Pancreas (tissue), 10 donors: ENCODE measurements around the gene PFN2. TPM values are rescaled to one million over a fixed set of nuclear protein-coding genes. Genes with fewer than 3 reads are reported as not detected.

Experiments used
- ATAC-seq, 4 donors: fragments of 200-7000 bp; cut with Tn5 transposase; one replicate each; pipeline versions ENCODE4 v1.8.0 to v1.9.1; 2020; ENCODE audit warnings: mild to moderate bottlenecking in 4 of 4, moderate library complexity in 4 of 4
- DNase-seq, 6 donors: peaks; one replicate each; pipeline ENCODE4 v3.0.0-alpha.2; 2020
- FAIRE-seq: peaks from 2 replicates; lab custom pipeline; 2012; peaks lifted over from hg19 to GRCh38; lab: Jason Lieb, UNC
- H3K27ac ChIP-seq, 4 donors: fragments of 200-600 bp; sonication (generic); 1 replicate in 3 of 4; 2 replicates in 1 of 4; pipeline versions ENCODE4 v1.5.0 to v1.8.0; 2020
- H3K27me3 ChIP-seq, 4 donors: fragments of 200-600 bp; one replicate each; pipeline ENCODE4 v1.8.0; 2021
- H3K36me3 ChIP-seq, 3 donors: fragments of 200-600 bp; sonication (generic) in 1 of 3; one replicate each; pipeline versions ENCODE4 v1.5.0 to v1.8.0; 2020 to 2021
- H3K4me1 ChIP-seq, 3 donors: fragments of 200-600 bp; one replicate each; pipeline ENCODE4 v1.8.0; 2021
- H3K4me3 ChIP-seq, 4 donors: fragments of 200-600 bp; sonication (generic) in 2 of 4; one replicate each; pipeline versions ENCODE4 v1.5.0 to v1.8.0; 2020 to 2021
- H3K9me3 ChIP-seq, 4 donors: fragments of 200-600 bp; one replicate each; pipeline ENCODE4 v1.8.0; 2021
- WGBS, 2 donors: extraction: QIAGEN DNeasy Blood & Tissue Kit; methylation state at CpG; one replicate each; pipeline ENCODE4 v1.1.7; 2013; 5-methylcytosine and 5-hydroxymethylcytosine counted together
- intact Hi-C, 3 donors: fragments of 100-400 bp; cut with DNase I; formaldehyde crosslinking; loops; one replicate each; pipeline versions ENCODE4 v1.11.1 to v1.14.2; 2022
- polyA plus RNA-seq, 2 donors: library from polyadenylated mRNA; stranded (reverse); fragments of 200-250 nt; gene quantifications; one replicate each; pipeline ENCODE4 v1.2.3, GENCODE V29; 2013
- total RNA-seq, 6 donors: library from RNA; stranded (reverse); fragmentation: NEBNext Ultra II Directional in 4 of 6; extraction: Animal tissue kit (Norgen Biotek cat#: 25700) in 4 of 6; gene quantifications; one replicate each; pipeline versions ENCODE4 v1.2.1 to v1.2.4, GENCODE V29; 2021 to 2023
- TF ChIP-seq, protein P1 (sequence below), 4 donors: fragments of 200-600 bp; sonication (generic) in 3 of 4; IDR thresholded peaks; one replicate each; pipeline versions ENCODE4 v1.5.0 to v1.8.0; 2021; ENCODE audit warnings: antibody characterized with exemption in 4 of 4
- donor health status: healthy with polysubstance abuse.
- donor health status: DM: no; HTN: no; CAD: no; lungs with moderate emphysema.
- donor health status: DM: no; HTN: no; CAD: no.
- donor health status: control.
- donor health status: control.
- donor health status: Bipolar disorder and iron deficiency.
- donor health status: DM: yes; HTN: yes; CAD: no.
- donor health status: DM: no; HTN: no; CAD: no.
- donor health status: DM: no; HTN: no; CAD: no.
- donor health status: DM: yes; HTN: yes; CAD: no.

The PFN2 gene
- total and polyA plus RNA-seq, 8 donors, result 31.8 to 109 (median 33.5) TPM

DNA sequence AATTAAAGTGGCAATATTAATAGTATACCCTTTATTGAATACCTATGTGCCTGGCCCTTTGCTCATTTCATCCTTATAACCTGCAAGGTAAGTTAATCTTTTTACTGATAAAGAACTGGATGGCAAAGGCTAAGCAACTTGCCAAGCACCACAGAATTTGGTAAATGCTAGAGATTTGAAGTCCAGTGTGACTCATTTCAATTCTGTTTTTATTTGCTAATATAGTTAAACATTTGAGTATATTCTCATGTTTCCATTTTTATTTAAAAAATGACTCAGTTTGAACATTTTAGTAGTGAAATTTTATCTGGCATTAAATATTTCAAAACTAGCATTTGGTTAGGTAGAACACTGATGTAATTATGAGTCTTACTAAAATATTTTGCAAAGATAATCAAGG, 11.3 kb downstream of the PFN2 start:
- Histone ChIP-seq H3K4me1 (no peaks in the 10 kb centered on the region), H3K36me3 (no peaks in the 10 kb centered on the region), H3K9me3 (no peaks in the 10 kb centered on the region), H3K27ac (no peak overlapping the region), H3K27me3 (no peaks in the 10 kb centered on the region), H3K4me3 (no peak overlapping the region)
- DNase-seq (no peak), FAIRE-seq (no peak), ATAC-seq (no peak)
- intact Hi-C loops, result no loop called here
- TF ChIP-seq, protein P1, sequence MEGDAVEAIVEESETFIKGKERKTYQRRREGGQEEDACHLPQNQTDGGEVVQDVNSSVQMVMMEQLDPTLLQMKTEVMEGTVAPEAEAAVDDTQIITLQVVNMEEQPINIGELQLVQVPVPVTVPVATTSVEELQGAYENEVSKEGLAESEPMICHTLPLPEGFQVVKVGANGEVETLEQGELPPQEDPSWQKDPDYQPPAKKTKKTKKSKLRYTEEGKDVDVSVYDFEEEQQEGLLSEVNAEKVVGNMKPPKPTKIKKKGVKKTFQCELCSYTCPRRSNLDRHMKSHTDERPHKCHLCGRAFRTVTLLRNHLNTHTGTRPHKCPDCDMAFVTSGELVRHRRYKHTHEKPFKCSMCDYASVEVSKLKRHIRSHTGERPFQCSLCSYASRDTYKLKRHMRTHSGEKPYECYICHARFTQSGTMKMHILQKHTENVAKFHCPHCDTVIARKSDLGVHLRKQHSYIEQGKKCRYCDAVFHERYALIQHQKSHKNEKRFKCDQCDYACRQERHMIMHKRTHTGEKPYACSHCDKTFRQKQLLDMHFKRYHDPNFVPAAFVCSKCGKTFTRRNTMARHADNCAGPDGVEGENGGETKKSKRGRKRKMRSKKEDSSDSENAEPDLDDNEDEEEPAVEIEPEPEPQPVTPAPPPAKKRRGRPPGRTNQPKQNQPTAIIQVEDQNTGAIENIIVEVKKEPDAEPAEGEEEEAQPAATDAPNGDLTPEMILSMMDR (IDR thresholded peaks at IDR 0.05), result no peak

DNA sequence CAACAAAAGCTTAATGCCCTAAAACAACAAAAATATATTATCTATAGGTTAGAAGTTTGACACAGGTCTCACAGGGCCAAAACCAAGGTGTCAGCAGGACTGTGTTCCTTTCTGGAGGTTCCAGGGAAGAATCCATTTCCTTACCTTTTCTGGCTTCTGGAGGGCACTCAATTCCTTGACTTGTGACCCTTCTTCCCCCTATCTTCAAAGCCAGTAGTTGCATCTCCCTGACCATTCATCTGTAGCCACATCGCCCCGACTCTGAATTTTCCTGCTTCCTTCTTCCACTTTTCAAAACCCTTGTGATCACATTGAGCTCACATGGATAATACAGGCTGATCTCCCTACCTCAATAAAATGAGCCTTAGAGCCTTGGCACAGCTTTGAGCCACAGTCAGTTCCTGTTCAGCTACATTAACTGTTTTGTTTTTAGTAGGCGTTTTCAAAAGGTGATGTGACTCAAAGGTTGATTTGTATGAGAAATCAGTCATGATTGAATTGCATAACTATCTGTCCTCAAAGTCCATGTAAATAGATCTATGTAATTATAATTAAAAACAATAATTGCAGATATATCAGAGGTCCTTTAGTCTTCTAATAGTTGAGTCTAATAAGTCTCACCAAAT, 12.4 kb downstream of the PFN2 start:
- TF ChIP-seq, protein P1 (IDR thresholded peaks at IDR 0.05), result no peak
- Histone ChIP-seq H3K9me3 (no peaks in the 10 kb centered on the region), H3K4me1 (peaks cover 0 to 8% (median 0%) of the 10 kb centered on the region in 3 donors), H3K27ac (no peak overlapping the region), H3K4me3 (no peak overlapping the region), H3K27me3 (no peaks in the 10 kb centered on the region), H3K36me3 (no peaks in the 10 kb centered on the region)
- FAIRE-seq, result no peak
- no peak for ATAC-seq
- DNase-seq, result no peak
- WGBS, 2 donors, result 86 to 92% methylated on average over 3 of the region's 3 CpGs
- intact Hi-C loops, result no loop called here

DNA sequence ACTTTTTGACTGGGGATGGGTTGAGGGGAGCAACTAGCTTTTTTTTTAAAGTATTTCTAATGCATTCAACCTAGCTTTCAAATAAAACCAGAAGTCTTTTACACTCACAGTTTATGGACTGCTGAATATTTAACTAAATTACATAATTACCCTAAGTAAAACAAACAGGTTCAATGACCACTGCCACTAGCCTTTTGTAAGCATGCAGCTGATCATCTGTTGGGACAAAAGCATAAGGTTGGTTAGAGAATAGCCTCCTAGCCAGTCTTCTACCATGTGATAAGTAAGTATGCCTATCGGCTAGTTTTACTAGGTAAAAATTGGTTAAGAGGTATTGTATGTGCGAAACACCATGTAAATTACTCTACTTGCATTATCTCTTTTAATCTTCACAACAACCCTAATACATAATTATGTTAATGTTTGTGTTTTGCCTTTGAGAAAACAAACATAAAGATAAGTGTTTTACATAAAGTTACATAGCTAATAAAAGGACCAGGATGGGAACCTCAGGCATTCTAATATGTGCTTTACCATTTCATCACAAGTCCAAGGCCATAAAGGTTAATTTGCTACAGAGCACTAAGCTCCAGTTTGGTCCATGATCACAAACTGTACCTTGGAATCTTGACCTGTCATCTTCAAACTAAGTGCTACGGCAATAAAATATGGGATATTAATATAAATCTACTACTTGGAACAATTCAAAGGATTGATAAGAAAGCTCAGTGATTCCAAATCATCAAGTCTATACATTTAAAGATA, 13.2 kb downstream of the PFN2 start:
- FAIRE-seq (no peak), ATAC-seq (no peak), DNase-seq (no peak)
- Histone ChIP-seq H3K36me3 (no peaks in the 10 kb centered on the region), H3K4me3 (no peak overlapping the region), H3K4me1 (peaks cover 0 to 8% (median 0%) of the 10 kb centered on the region in 3 donors), H3K27ac (no peak overlapping the region), H3K9me3 (no peaks in the 10 kb centered on the region), H3K27me3 (no peaks in the 10 kb centered on the region)
- TF ChIP-seq, protein P1 (IDR thresholded peaks at IDR 0.05), result no peak
- intact Hi-C loops, result no loop called here
- WGBS, 2 donors, result 95 to 96% methylated on average over 3 of the region's 3 CpGs

DNA sequence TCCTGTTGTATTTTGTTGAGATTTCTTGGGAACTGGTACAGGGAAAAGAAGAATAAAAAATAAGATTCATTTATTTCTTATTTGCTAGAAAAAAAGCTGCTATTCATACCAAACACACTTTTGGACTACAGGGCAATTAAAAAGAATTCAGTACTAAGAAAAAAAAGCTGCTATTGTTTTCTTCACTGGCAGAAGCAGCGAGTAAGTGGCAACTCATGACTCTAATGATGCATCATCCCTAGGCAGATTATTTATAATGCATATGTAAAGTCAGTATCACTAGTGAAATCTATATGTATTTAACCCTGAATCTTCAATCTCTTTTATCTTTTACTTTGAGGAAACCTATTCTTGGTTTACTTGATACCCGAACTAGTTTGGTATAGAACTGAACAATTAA, 15.2 kb downstream of the PFN2 start:
- Histone ChIP-seq H3K4me3 (no peak overlapping the region), H3K27me3 (no peaks in the 10 kb centered on the region), H3K9me3 (no peaks in the 10 kb centered on the region), H3K4me1 (peaks cover 0 to 8% (median 0%) of the 10 kb centered on the region in 3 donors), H3K27ac (no peak overlapping the region), H3K36me3 (no peaks in the 10 kb centered on the region)
- FAIRE-seq (no peak), DNase-seq (no peak), ATAC-seq (no peak)
- TF ChIP-seq, protein P1 (IDR thresholded peaks at IDR 0.05), result no peak
- intact Hi-C loops, result no loop called here
- 89 to 90% methylated on average over 2 of the region's 2 CpGs for WGBS, 2 donors

DNA sequence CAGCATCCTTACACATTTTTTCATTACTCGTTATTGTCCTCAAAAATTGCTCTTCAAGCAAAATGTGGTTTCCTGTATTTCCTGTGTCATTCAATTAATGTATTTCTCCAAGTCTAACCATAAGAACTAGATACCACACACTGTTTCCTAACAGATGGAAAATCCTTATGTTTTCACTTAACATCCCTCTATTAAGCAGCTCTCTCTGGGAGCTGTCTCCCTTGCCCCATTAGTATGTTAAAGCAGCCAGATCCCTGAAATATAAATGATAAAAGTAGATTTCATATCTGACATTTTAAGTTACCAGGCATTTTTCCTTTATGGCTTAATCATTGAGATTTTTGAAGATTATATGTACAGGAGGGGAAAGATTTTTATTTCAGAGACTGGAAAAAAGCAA, 15.9 kb downstream of the PFN2 start:
- no peak for DNase-seq
- Histone ChIP-seq H3K27ac (no peak overlapping the region), H3K4me1 (peaks cover 0 to 8% (median 0%) of the 10 kb centered on the region in 3 donors), H3K27me3 (no peaks in the 10 kb centered on the region), H3K9me3 (no peaks in the 10 kb centered on the region), H3K36me3 (no peaks in the 10 kb centered on the region), H3K4me3 (no peak overlapping the region)
- intact Hi-C loops, result no loop called here
- 83 to 85% methylated on average over 1 of the region's 1 CpG for WGBS, 2 donors
- TF ChIP-seq, protein P1 (IDR thresholded peaks at IDR 0.05), result no peak
- no peak for ATAC-seq
- no peak for FAIRE-seq
